Left renal pelvis (tissue), 4 donors: Measurements from ENCODE around the gene PROS1. TPM values are rescaled to one million over a fixed set of nuclear protein-coding genes. Genes with fewer than 3 reads are reported as not detected.
A peak's percentile ranks its signal among the peaks of the same experiment; 100 is the strongest.

ENCODE experiments used
- DNase-seq, 4 donors: peaks; one replicate each; pipeline ENCODE4 v3.0.0-alpha.2; 2013; ENCODE audit warnings: low read depth in 4 of 4, low spot score in 3 of 4
- polyA plus RNA-seq, 4 donors: library from polyadenylated mRNA; unstranded; fragments of 120-200 nt; gene quantifications; one replicate each; pipeline ENCODE4 v1.2.1, GENCODE V29; 2013; ENCODE audit not compliant: insufficient read length in 4 of 4

PROS1 gene
- 10 to 100 TPM; 34.7 to 52.4 (median 42.9) TPM for polyA plus RNA-seq

GRCh38 chr3:93973131-93974126, at the start of gene PROS1:
PROS1 (minus strand) TSS chr3:93973896; CDS start chr3:93973749, 147 bp downstream.
- peak; percentile 56 to 74 (median 67) for DNase-seq

GRCh38 chr3:94020293-94020692, 46.6 kb upstream of the PROS1 start:
- no peak for DNase-seq

GRCh38 chr3:94019659-94020058, 46.0 kb upstream of the PROS1 start:
- DNase-seq = no peak

GRCh38 chr3:94015025-94015424, 41.3 kb upstream of the PROS1 start:
- DNase-seq = no peak

- DNase-seq = no peak
Observed at GRCh38 chr3:94012185-94012584, 38.5 kb upstream of the PROS1 start.

- DNase-seq = no peak
Observed at GRCh38 chr3:94011233-94011711, 37.6 kb upstream of the PROS1 start.

- no peak for DNase-seq
Observed at GRCh38 chr3:94009608-94010007, 35.9 kb upstream of the PROS1 start.

- no peak for DNase-seq
Observed at GRCh38 chr3:94008253-94008652, 34.6 kb upstream of the PROS1 start.

GRCh38 chr3:94004301-94004910, 30.7 kb upstream of the PROS1 start:
- DNase-seq = no peak

- no peak for DNase-seq
Observed at GRCh38 chr3:94001827-94002495, 28.3 kb upstream of the PROS1 start.

- DNase-seq = no peak
Observed at GRCh38 chr3:94001191-94001590, 27.5 kb upstream of the PROS1 start.

GRCh38 chr3:93994056-93994455, 20.4 kb upstream of the PROS1 start:
- no peak for DNase-seq

GRCh38 chr3:93992207-93992606, 18.5 kb upstream of the PROS1 start:
- DNase-seq = no peak

- no peak for DNase-seq
Observed at GRCh38 chr3:93991631-93992030, 17.9 kb upstream of the PROS1 start.

GRCh38 chr3:93989241-93989640, 15.5 kb upstream of the PROS1 start:
- DNase-seq = no peak

GRCh38 chr3:93988764-93989163, 15.1 kb upstream of the PROS1 start:
- no peak for DNase-seq

GRCh38 chr3:93988283-93988682, 14.6 kb upstream of the PROS1 start:
- no peak for DNase-seq

GRCh38 chr3:93984618-93985017, 10.9 kb upstream of the PROS1 start:
- no peak for DNase-seq

GRCh38 chr3:93983408-93983807, 9.7 kb upstream of the PROS1 start:
- no peak for DNase-seq

- no peak for DNase-seq
Observed at GRCh38 chr3:93981649-93982048, 8.0 kb upstream of the PROS1 start.
